Endodermal cell (in vitro differentiated cells): ENCODE data around the gene INSRR. TPM values are rescaled to one million over a fixed set of nuclear protein-coding genes. Genes with fewer than 3 reads are reported as not detected.
A peak's percentile ranks its signal among the peaks of the same experiment; 100 is the strongest.

Source experiments
- DNase-seq: peaks from one replicate; pipeline ENCODE4 v3.0.0-alpha.2; 2017
- H3K27ac ChIP-seq: 2 replicates; pipeline ENCODE4 v1.5.1; 2013; ENCODE audit warnings: mild to moderate bottlenecking, low read depth, low read length, moderate library complexity
- H3K27me3 ChIP-seq: 2 replicates; pipeline ENCODE4 v1.6.1; 2013; ENCODE audit warnings: mild to moderate bottlenecking, low read length, moderate library complexity; ENCODE audit not compliant: insufficient read depth, control insufficient read depth, poor library complexity, severe bottlenecking
- H3K36me3 ChIP-seq: 2 replicates; pipeline ENCODE4 v1.7.0; 2013; ENCODE audit warnings: mild to moderate bottlenecking, low read length, moderate library complexity; ENCODE audit not compliant: control insufficient read depth, insufficient read depth
- H3K4me1 ChIP-seq: one replicate; pipeline ENCODE4 v1.7.0; 2013; ENCODE audit warnings: low read length; ENCODE audit not compliant: control insufficient read depth, insufficient read depth
- H3K4me3 ChIP-seq: 2 replicates; pipeline ENCODE4 v1.5.1; 2013; ENCODE audit warnings: mild to moderate bottlenecking, low read length, moderate library complexity
- H3K9ac ChIP-seq: 2 replicates; pipeline ENCODE4 v1.6.1; 2013; ENCODE audit warnings: mild to moderate bottlenecking, low read length, moderate library complexity; ENCODE audit not compliant: poor library complexity, severe bottlenecking; ENCODE audit errors: extremely low read depth
- H3K9me3 ChIP-seq: 2 replicates; pipeline ENCODE4 v1.6.1; 2013; ENCODE audit warnings: mild to moderate bottlenecking, low read length, moderate library complexity; ENCODE audit not compliant: control insufficient read depth
- H3K27ac Mint-ChIP-seq: 2 replicates; pipeline ENCODE4 v1.8.0; 2020; ENCODE audit warnings: mixed read lengths
- H3K27me3 Mint-ChIP-seq: 2 replicates; pipeline ENCODE4 v1.8.0; 2021; ENCODE audit warnings: mild to moderate bottlenecking, mixed read lengths; ENCODE audit not compliant: insufficient read depth
- H3K36me3 Mint-ChIP-seq: 2 replicates; pipeline ENCODE4 v1.8.0; 2020; ENCODE audit warnings: low read depth, mixed read lengths
- H3K4me1 Mint-ChIP-seq: 2 replicates; pipeline ENCODE4 v1.8.0; 2020; ENCODE audit warnings: mixed read lengths
- H3K4me3 Mint-ChIP-seq: 2 replicates; pipeline ENCODE4 v1.8.0; 2020; ENCODE audit warnings: mild to moderate bottlenecking, moderate library complexity, mixed read lengths
- H3K9me3 Mint-ChIP-seq: 2 replicates; pipeline ENCODE4 v1.8.0; 2020; ENCODE audit warnings: mild to moderate bottlenecking, mixed read lengths
- WGBS, 2 experiments: methylation state at CpG; one replicate each; pipeline versions ENCODE4 v1.1.5 to v1.1.7; 2013; ENCODE audit warnings: missing lambda C conversion rate in 2 of 2, mixed read lengths in 1 of 2; ENCODE audit not compliant: insufficient coverage in 1 of 2, insufficient read length in 1 of 2; 5-methylcytosine and 5-hydroxymethylcytosine counted together
- total RNA-seq, 2 donors: library from RNA; stranded (reverse); fragmentation: NEBNext Ultra II Directional in 1 of 2; extraction: Animal tissue kit (Norgen Biotek cat#: 25700) in 1 of 2; gene quantifications; 2 replicates in 1 of 2; 3 replicates in 1 of 2; pipeline ENCODE4 v1.2.1, GENCODE V29; 2021
- TF ChIP-seq, protein P1 (sequence below): fragments of 200-600 bp; sonication (generic); conservative IDR thresholded peaks from 2 replicates; pipeline ENCODE4 v1.5.0; 2021; ENCODE audit warnings: antibody characterized with exemption, mild to moderate bottlenecking

Gene INSRR
- total RNA-seq, 2 donors from 2014 or later, result 0.07 to 0.09 TPM

- Mint-ChIP-seq H3K36me3 (peaks cover 28% of the 10 kb centered on the region), H3K27me3 (peaks cover 5% of the 10 kb centered on the region), H3K4me1 (peaks cover 10% of the 10 kb centered on the region), H3K27ac (no peak overlapping the region), H3K9me3 (no peaks in the 10 kb centered on the region), H3K4me3 (no peak overlapping the region)
- H3K27ac ChIP-seq, result no peak overlapping the region
- H3K27me3 ChIP-seq, result no peaks in the 10 kb centered on the region
- peaks cover 39% of the 10 kb centered on the region for H3K36me3 ChIP-seq
- no peaks in the 10 kb centered on the region for H3K9me3 ChIP-seq
- DNase-seq, result no peak
- peaks cover 9% of the 10 kb centered on the region for H3K4me1 ChIP-seq
- TF ChIP-seq, protein P1, sequence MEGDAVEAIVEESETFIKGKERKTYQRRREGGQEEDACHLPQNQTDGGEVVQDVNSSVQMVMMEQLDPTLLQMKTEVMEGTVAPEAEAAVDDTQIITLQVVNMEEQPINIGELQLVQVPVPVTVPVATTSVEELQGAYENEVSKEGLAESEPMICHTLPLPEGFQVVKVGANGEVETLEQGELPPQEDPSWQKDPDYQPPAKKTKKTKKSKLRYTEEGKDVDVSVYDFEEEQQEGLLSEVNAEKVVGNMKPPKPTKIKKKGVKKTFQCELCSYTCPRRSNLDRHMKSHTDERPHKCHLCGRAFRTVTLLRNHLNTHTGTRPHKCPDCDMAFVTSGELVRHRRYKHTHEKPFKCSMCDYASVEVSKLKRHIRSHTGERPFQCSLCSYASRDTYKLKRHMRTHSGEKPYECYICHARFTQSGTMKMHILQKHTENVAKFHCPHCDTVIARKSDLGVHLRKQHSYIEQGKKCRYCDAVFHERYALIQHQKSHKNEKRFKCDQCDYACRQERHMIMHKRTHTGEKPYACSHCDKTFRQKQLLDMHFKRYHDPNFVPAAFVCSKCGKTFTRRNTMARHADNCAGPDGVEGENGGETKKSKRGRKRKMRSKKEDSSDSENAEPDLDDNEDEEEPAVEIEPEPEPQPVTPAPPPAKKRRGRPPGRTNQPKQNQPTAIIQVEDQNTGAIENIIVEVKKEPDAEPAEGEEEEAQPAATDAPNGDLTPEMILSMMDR, result no peak
- H3K9ac ChIP-seq, result no peak overlapping the region
- no peak overlapping the region for H3K4me3 ChIP-seq
- WGBS, 2 experiments, result 93% methylated on average over 7 to 13 of the region's 13 CpGs
Measured at GRCh38 chr1:156803086-156803851, 55.6 kb downstream of the INSRR start.

DNA sequence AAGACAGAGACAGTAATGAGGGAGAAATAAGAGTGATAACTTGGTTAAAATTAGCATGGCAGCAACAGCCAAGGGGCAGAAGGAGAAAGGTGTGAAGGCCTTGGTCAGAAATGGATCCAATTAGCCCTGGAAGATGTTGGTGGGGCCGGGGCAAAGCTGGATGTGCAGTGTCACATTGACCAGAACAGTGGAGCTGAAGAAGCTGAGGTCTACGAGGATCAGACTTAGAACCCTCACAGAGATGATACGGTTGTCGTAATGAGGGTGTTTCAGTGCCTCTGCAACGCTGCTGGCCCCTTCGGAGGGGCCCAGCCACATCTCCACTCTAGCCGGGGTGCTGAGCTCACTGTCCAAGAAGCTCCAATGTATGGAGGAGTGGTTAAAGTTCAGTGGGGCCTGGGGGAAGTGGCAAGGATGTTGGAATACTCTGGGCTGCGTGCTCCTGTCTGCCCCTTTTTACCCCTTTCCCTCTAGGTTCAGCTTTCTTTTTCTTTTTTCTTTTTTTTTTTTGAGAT lies 56.4 kb downstream of the INSRR start:
- 96 to 97% methylated on average over 5 to 8 of the region's 8 CpGs for WGBS, 2 experiments
- Histone ChIP-seq H3K27me3 (no peaks in the 10 kb centered on the region), H3K27ac (no peak overlapping the region), H3K4me3 (no peak overlapping the region), H3K9me3 (no peaks in the 10 kb centered on the region), H3K4me1 (peaks cover 11% of the 10 kb centered on the region), H3K9ac (no peak overlapping the region), H3K36me3 (peaks cover 47% of the 10 kb centered on the region)
- H3K4me3 Mint-ChIP-seq, result no peak overlapping the region
- DNase-seq, result no peak
- TF ChIP-seq, protein P1, result no peak
- H3K4me1 Mint-ChIP-seq, result peaks cover 10% of the 10 kb centered on the region
- peak overlapping the region; percentile 16 for H3K27ac Mint-ChIP-seq
- no peaks in the 10 kb centered on the region for H3K27me3 Mint-ChIP-seq
- H3K36me3 Mint-ChIP-seq, result peaks cover 36% of the 10 kb centered on the region
- H3K9me3 Mint-ChIP-seq, result no peaks in the 10 kb centered on the region

DNA sequence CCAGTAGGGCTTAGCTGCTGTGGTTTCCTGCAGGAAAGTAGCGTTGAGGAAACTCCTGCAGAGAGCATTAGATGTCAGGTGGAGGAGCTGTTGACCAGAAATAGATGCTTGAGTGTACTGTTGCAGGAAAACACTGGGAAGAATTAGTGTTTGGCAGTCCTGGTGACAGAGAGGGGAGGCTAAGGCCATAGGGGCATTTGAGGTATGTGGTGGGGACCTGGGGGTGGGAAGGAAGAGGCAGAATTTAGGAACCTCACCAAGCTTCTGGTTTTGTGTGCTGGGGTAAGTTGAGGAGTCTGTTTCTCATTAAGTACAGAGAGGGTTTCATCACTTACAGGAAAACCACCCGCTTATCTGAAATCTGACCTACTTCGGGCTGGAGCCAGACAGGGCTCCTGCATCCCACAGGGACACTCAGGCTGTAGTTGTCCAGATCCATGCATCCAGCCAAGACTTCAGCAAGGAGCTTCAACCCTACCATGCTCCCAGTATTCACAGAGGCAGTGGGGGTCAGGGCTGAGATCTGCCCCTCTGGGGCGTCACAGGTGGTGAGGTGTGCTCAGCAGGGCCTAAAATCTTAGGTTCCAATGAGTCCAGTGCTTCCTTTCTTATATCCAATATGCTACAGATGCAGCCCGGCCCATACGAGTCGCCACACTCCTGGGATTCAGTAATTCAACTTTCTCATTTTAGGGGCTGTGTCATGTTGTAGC lies 57.4 kb downstream of the INSRR start:
- Mint-ChIP-seq H3K27ac (no peak overlapping the region), H3K9me3 (no peaks in the 10 kb centered on the region), H3K27me3 (no peaks in the 10 kb centered on the region), H3K36me3 (peaks cover 38% of the 10 kb centered on the region), H3K4me3 (no peak overlapping the region), H3K4me1 (peaks cover 15% of the 10 kb centered on the region)
- no peak for DNase-seq
- no peaks in the 10 kb centered on the region for H3K9me3 ChIP-seq
- no peaks in the 10 kb centered on the region for H3K27me3 ChIP-seq
- 82 to 97% methylated on average over 4 to 7 of the region's 7 CpGs for WGBS, 2 experiments
- no peak overlapping the region for H3K9ac ChIP-seq
- TF ChIP-seq, protein P1, result peak; percentile 13
- no peak overlapping the region for H3K4me3 ChIP-seq
- H3K27ac ChIP-seq, result no peak overlapping the region
- peaks cover 11% of the 10 kb centered on the region for H3K4me1 ChIP-seq
- H3K36me3 ChIP-seq, result peaks cover 49% of the 10 kb centered on the region
